ENCODE data around the gene LAMA2. TPM values are rescaled to one million over a fixed set of nuclear protein-coding genes. Genes with fewer than 3 reads are reported as not detected.

LAMA2 gene
- total RNA-seq, 1 experiment from 2014 or later = 0.02 TPM

- CTCF ChIA-PET = no interaction called here
- Histone ChIP-seq H3K36me3 (ENCODE audit: control insufficient read depth, insufficient read depth, low read length) (no peaks in the 10 kb centered on the region), H3K4me1 (peaks cover 20% of the 10 kb centered on the region), H3K9me3 (no peaks in the 10 kb centered on the region), H3K27me3 (replicated peaks; ENCODE audit: control insufficient read depth, insufficient read depth, low read length) (no peaks in the 10 kb centered on the region), H3K4me3 (ENCODE audit: low read depth, low read length) (no peak overlapping the region)
- peaks cover 7% of the 10 kb centered on the region for H3K4me1 Mint-ChIP-seq (ENCODE audit: low read depth, unreplicated experiment)
- no peak for TF ChIP-seq CTCF (IDR thresholded peaks at IDR 0.05; ENCODE audit: insufficient read depth in 1 of 2, low read depth in 1 of 2, low read length in 1 of 2, severe bottlenecking in 1 of 2, unreplicated experiment in 1 of 2)
- H3K4me3 Mint-ChIP-seq (ENCODE audit: unreplicated experiment) = no peak overlapping the region
- no peaks in the 10 kb centered on the region for H3K27me3 Mint-ChIP-seq (ENCODE audit: insufficient read depth, unreplicated experiment)
- no peaks in the 10 kb centered on the region for H3K9me3 Mint-ChIP-seq (ENCODE audit: unreplicated experiment)
- POLR2A ChIA-PET = no interaction called here
- H3K36me3 Mint-ChIP-seq (ENCODE audit: insufficient read depth, unreplicated experiment) = no peaks in the 10 kb centered on the region
- no peak for DNase-seq
- intact Hi-C loops (cut with micrococcal nuclease; ENCODE audit: unreplicated experiment) = no loop called here
- no peak overlapping the region for H3K27ac Mint-ChIP-seq (ENCODE audit: unreplicated experiment)
- BruUV-seq (replicated peaks) = no TSS peak
Observed at GRCh38 chr6:129546702-129547101, 663.8 kb downstream of the LAMA2 start.

- BruUV-seq (replicated peaks) = no TSS peak
- H3K27ac Mint-ChIP-seq (ENCODE audit: unreplicated experiment) = no peak overlapping the region
- no peaks in the 10 kb centered on the region for H3K36me3 Mint-ChIP-seq (ENCODE audit: insufficient read depth, unreplicated experiment)
- Histone ChIP-seq H3K27me3 (replicated peaks; ENCODE audit: control insufficient read depth, insufficient read depth, low read length) (no peaks in the 10 kb centered on the region), H3K9me3 (no peaks in the 10 kb centered on the region), H3K36me3 (ENCODE audit: control insufficient read depth, insufficient read depth, low read length) (no peaks in the 10 kb centered on the region), H3K4me3 (ENCODE audit: low read depth, low read length) (no peak overlapping the region), H3K4me1 (peaks cover 1% of the 10 kb centered on the region; the same call in 1 of the 2 replicates)
- H3K9me3 Mint-ChIP-seq (ENCODE audit: unreplicated experiment) = no peaks in the 10 kb centered on the region
- intact Hi-C loops (cut with micrococcal nuclease; ENCODE audit: unreplicated experiment) = no loop called here
- ChIA-PET POLR2A (no interaction called here), CTCF (no interaction called here)
- H3K27me3 Mint-ChIP-seq (ENCODE audit: insufficient read depth, unreplicated experiment) = no peaks in the 10 kb centered on the region
- no peak overlapping the region for H3K4me3 Mint-ChIP-seq (ENCODE audit: unreplicated experiment)
- DNase-seq = no peak
- peaks cover 16% of the 10 kb centered on the region for H3K4me1 Mint-ChIP-seq (ENCODE audit: low read depth, unreplicated experiment)
- TF ChIP-seq CTCF (IDR thresholded peaks at IDR 0.05; ENCODE audit: insufficient read depth in 1 of 2, low read depth in 1 of 2, low read length in 1 of 2, severe bottlenecking in 1 of 2, unreplicated experiment in 1 of 2) = no peak
Observed at GRCh38 chr6:129551486-129551885, 668.5 kb downstream of the LAMA2 start.

- no peak overlapping the region for H3K4me3 ChIP-seq (ENCODE audit: low read depth, low read length)
- H3K9me3 ChIP-seq = no peaks in the 10 kb centered on the region
- no peaks in the 10 kb centered on the region for H3K27me3 ChIP-seq (replicated peaks; ENCODE audit: control insufficient read depth, insufficient read depth, low read length)
- no peaks in the 10 kb centered on the region for H3K36me3 ChIP-seq (ENCODE audit: control insufficient read depth, insufficient read depth, low read length)
- CTCF ChIA-PET = interaction anchor here (1.2 kb wide), 1 partner anchor 23 kb away, joined by 3 read pairs; no protein-coding TSS in a partner anchor
- no peak for DNase-seq
- no TSS peak for BruUV-seq (replicated peaks)
- Mint-ChIP-seq H3K4me3 (ENCODE audit: unreplicated experiment) (no peak overlapping the region), H3K36me3 (ENCODE audit: insufficient read depth, unreplicated experiment) (no peaks in the 10 kb centered on the region), H3K9me3 (ENCODE audit: unreplicated experiment) (no peaks in the 10 kb centered on the region), H3K27ac (ENCODE audit: unreplicated experiment) (no peak overlapping the region), H3K27me3 (ENCODE audit: insufficient read depth, unreplicated experiment) (no peaks in the 10 kb centered on the region), H3K4me1 (ENCODE audit: low read depth, unreplicated experiment) (peaks cover 16% of the 10 kb centered on the region)
- POLR2A ChIA-PET = no interaction called here
- no peaks in the 10 kb centered on the region for H3K4me1 ChIP-seq
- intact Hi-C loops (cut with micrococcal nuclease; ENCODE audit: unreplicated experiment) = no loop called here
- no peak for TF ChIP-seq CTCF (IDR thresholded peaks at IDR 0.05; ENCODE audit: insufficient read depth in 1 of 2, low read depth in 1 of 2, low read length in 1 of 2, severe bottlenecking in 1 of 2, unreplicated experiment in 1 of 2)
Observed at GRCh38 chr6:129552413-129552812, 669.5 kb downstream of the LAMA2 start.
